Hematopoietic multipotent progenitor cell treated with erythropoietin and hydrocortisone succinate and interleukin-3 and kit ligand, for 17 days (in vitro differentiated cells): ENCODE measurements around the gene FAM234B.

Experiments
- DNase-seq: peaks from one replicate; pipeline ENCODE4 v3.0.0-alpha.2; 2015; ENCODE audit warnings: low spot score

FAM234B gene, protein sequence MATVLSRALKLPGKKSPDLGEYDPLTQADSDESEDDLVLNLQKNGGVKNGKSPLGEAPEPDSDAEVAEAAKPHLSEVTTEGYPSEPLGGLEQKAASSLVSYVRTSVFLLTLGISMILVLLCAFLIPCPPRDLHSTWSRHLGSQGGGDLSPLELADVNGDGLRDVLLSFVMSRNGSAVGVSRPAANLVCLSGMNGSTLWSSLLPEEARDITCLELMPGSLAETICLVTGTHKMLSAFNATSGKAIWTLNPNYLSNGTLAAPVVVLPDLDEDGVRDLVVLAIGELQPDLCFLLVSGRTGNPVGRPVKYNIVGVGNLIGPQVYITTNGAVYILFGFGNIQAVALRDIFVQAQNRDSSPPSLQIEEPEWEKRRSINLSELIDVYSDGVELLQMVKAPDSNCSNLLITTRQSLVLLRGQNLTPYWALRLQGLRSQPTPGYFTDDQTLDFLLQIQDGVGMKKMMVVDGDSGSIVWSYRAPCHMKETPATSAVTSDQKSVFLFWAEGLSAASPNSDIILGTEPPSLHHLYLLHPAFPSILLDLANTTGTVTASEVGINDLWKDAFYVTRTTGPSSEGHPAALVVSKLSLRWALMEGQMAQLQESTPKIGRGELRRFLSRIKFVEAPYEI

DNA sequence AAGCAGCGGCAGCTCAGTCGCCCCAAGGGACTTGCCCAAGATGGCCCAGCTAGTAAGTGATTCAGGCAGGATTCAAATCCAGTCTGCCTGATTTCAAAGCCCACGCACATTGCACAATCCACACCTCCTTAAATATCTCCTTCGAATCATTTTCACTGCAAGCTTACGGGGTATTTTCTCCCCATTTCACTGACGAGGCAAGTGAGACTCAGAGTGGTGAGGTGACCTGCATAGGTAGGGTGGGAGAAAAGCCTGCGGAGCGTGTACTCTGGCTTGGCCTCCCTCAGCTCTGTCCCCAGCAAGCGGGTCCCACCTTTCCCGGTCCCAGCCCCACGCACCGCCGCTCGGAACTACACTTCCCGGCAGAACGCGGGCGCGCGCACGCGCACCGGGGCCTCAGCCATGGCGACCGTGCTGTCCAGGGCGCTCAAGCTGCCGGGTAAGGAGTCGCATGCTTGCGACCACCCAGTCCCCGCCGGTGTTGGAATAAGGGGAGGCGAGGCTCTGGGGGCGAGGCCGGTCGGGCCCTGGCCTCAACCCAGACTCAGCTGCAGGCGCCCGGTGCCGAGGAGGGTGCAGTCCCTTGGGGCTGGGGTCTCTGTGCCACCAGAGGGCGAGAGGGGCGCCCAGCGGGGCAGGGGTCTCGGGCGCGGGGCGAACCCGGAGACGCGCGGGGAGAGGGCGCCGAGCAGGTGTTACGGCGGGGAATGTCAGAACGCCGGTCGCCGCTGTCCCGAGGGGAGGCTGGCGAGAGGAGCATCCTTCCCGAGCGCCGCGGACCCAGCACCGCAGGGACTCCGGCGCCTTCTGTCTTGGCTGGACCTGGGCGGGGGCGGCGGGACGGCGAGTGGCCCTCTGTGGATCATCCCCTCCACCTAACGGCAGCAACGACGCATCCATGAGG lies at the start of gene FAM234B:
Gene FAM234B, plus strand, starts transcription at position 380 of the 904 bp plus-strand sequence. Its CDS starts 23 bp downstream, at position 403.
- DNase-seq = peak; percentile 59

- no peak for DNase-seq
Observed at GRCh38 chr12:12995088-12995487, 49.1 kb upstream of the FAM234B start.

GRCh38 chr12:12996209-12996608 lies 48.0 kb upstream of the FAM234B start:
- DNase-seq = peak; percentile 85

GRCh38 chr12:12997156-12997555 lies 47.0 kb upstream of the FAM234B start:
- DNase-seq = peak; percentile 69

- DNase-seq = peak; percentile 45
Observed at GRCh38 chr12:12997734-12998133, 46.4 kb upstream of the FAM234B start.

DNA sequence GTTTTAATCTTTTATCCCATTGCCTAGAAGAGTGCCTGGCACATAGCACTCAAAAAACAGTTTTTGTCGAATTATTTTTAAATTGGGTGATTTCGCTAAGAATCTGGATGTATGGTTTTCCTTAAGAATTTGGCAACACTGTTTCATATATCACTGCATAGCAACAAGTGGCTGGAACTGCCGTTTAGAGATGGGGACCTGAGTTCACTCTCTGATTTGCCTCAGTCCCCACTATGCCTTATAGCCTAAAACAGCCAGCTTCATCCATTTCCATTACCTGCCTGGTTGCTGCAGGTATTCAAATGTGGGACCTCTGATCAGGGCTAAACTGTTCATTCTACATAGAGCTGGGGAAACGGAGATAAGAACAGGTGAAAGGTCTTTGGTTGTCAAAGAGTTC lies 45.9 kb upstream of the FAM234B start:
- no peak for DNase-seq

- DNase-seq = peak; percentile 51
Observed at GRCh38 chr12:12999271-12999958, 44.8 kb upstream of the FAM234B start.

GRCh38 chr12:12999959-13000615 lies 44.1 kb upstream of the FAM234B start, which contains the start of gene HEBP1:
Gene HEBP1, minus strand, starts transcription at chr12:13000265. Its CDS starts 151 bp downstream, at chr12:13000114.
- DNase-seq = peak; percentile 94

- DNase-seq = no peak
Observed at GRCh38 chr12:13000616-13000924, 43.6 kb upstream of the FAM234B start.

DNA sequence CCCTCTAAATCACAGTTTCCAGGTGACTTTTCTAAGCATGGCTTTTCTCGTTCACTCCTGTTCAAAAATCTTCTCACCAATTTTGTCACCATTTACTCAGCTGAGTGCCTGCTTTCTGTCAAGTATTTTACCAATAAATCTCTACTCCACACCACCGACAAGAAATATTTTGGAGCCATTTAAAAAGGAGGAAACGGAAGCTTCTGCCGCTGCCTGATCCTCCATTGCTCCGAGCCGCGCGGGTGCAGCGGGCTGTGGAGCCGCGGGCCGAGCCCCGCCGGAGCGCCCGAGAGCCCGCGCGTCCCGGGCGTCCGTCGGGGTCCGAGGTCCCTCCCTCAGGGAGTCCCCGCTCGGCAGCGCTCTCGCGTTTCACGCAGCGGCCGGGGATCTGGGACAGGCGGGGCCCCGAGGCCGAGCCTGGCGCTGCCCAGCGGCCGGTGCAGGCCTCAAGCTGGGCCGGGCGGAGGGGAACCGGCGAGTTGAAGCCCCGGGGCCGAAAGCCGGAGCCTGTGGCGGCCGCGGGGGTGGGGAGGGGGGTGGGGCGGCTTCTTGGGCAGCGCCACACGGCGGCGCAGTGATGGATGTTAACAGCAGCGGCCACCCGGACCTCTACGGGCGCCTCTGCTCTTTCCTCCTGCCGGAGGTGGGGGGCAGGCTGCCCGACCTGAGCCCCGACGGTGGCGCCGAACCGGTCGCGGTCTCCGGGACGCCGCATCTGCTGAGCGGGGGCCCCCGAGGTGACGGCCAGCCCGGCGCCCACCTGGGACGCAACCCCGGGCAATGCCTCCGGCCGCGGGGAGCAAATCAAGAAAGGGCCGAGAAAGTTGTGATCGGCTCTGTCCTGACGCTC lies 43.0 kb upstream of the FAM234B start:
- DNase-seq = peak; percentile 73

DNA sequence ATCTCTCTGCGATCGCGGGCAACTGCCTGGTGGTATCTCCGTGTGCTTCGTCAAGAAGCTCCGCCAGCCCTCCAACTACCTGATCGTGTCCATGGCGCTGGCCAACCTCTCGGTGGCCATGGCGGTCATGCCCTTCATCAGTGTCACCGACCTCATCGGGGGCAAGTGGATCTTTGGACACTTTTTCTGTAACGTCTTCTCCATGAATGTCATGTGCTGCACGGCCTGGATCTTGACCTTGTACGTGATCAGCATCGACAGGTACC lies 42.5 kb upstream of the FAM234B start:
- no peak for DNase-seq

DNA sequence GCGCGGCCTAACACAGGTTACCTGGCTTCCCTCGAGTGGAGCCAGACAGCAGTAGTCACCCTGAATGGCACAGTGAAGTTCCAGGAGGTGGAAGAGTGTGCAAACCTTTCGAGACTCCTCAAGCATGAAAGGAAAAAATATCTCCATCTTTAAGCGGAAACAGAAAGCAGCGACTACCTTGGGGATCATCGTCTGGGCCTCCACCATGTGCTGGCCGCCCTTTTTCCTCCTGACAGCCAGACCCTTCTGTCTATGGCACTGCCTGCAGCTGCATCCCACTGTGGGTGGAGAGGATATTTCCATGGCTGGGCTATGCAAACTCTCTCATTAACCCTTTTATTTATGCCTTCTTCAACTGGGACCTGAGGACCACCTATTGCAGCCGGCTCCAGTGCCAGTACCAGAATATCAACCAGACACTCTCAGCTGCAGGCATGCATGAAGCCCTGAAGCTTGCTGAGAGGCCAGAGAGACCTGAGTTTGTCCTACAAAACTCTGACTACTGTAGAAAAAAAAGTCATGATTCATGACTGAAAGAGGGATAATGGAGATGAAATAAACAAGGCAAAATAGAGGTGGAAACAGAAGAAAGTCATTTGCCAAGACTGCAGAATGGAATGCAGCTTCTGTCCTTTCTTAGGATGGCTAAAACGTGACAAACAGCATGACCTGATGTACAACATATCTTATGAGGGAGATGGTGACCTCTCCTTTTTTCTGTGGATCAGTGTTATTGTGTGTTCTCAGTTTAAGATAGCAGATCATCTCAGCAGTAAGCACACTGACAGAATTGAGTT lies 41.7 kb upstream of the FAM234B start:
- no peak for DNase-seq

DNA sequence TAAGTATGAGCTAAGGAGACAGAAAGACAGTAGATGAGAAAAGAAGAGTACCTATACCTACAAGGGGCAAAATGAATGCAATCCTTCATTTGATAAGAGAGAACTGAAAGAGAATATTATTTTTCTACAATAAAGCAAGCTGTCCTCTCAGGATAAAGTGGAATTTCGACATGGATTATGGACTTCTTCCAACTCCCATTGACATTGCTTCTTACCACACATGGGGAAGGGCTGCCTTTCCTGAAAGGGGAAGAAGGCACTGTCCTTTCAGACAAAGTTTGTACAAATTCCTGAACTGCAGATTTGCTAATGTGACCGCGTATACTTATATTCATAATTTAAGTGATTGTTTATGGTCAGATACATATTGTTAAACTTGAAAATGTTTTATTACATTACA lies 39.8 kb upstream of the FAM234B start:
- no peak for DNase-seq

DNA sequence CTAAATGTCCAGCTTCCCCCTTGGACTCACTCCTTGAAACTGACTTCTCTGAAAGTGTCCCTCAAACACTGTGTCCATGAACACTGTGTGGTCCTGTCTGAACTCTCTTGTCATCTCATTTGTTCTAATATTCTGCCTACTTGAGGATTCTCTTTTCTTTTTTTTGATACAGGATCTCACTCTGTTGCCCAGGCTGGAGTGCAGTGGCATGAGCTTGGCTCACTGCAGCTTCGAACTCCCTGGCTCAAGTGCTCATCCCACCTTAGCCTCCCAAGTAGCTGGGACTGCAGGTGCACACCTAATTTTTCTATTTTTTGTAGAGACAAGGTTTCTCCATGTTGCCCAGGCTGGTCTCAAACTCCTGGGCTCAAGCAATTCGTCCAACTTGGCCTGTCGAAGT lies 39.2 kb upstream of the FAM234B start:
- DNase-seq = no peak

DNA sequence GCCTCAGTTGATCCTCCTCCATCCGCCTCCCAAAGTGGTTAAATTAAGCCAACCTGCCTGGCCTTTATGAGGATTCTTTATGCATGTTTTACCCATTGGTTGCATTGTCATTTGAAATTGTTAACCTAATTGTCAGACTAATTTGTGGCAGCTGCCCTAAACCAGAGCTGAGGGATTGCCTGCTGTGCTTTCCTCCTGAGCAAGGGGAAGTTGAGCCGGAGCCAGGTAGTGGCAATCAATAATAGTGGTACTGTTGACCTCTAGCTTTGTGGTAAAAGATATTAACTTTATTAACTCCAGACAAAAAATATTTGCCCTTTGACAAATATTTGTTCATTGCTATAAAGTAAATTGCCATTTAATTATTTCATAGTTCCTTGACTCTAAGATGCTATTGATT lies 38.5 kb upstream of the FAM234B start:
- DNase-seq = no peak

DNA sequence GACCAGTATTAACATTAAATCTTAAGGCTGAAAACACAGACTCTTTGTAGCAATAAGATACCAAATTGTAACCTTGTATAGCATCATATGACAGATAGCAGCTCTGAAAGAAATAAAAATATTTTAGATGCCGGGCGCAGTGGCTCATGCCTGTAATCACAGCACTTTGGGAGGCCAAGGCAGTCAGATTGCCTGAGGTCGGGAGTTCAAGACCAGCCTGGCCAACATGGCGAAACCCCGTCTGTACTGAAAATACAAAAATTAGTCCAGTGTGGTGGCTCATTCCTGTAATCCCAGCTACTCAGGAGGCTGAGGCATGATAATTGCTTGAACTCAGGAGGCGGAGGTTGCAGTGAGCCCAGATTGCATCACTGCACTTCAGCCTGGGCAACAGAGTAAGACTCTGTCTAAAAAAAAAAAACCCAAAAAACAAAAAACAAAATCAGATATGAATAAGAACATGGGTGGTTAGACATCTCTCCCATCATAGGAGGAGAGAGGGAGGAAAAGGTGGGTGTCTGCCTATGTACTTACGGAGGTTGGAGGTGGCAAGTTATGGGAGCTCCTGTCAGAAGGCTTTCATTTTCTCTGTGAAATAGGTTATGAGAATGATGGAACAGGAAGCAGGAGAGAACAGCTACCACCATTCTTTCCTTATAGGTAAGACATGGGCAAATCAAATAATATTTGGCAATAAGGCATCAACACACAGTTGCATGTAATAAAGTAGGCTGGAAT lies 36.5 kb upstream of the FAM234B start:
- no peak for DNase-seq

DNA sequence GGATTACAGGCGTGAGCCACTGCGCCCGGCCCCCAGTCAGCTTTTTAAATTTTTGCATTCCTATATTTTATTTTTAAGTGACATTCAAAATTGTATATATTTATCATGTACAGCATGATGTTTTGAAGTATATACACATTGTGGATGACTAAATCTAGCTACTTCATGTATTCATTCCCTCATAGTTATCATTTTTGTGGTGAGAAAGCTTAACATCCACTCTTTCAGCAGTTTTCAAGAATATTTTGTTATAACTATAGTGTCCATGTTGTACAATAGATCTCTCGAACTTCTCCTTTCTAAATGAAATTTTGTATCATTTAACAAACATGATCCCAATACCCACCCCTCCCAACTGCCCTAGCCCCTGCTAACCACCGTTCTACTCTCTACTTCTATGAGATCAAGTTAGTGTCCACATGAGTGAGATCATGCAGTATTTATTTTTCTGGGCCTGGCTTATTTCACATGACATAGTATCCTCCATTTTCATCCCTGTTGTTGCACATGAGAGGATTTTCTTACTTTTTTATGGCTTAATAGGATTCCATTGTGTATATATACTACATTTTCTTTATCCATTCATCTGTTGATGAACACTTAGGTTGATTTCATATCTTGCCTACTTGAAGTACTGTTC lies 35.3 kb upstream of the FAM234B start:
- no peak for DNase-seq

DNA sequence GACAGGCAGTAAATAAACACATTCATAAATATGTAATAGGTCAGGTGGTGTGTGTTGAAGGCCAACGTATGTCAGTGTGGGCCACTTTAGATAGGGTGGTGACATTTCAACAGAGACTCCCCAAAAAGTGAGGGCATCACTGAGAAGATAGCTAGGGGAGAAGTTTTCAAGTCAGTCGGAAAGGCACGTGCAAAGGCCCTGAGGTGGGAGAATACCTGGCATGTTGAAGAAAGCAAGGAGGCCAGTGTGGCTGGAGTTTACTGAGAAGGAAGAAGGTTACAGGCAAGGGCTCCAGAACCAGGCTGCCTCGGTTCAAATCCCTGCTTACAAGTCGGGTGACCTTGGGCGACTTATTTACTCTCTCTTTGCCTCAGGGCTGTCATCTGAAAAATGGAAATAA lies 33.1 kb upstream of the FAM234B start:
- no peak for DNase-seq

GRCh38 chr12:13022851-13023271 lies 21.3 kb upstream of the FAM234B start:
- DNase-seq = no peak
